Myocyte (in vitro differentiated cells): ENCODE measurements around the gene NATD1. TPM values are rescaled to one million over a fixed set of nuclear protein-coding genes. Genes with fewer than 3 reads are reported as not detected.
"Not testable (repeated sequence)": the region's sequence is repeated elsewhere in the genome, so short reads cannot be mapped to it uniquely, and the experiment has no call there.

Experiments used
- DNase-seq: peaks from one replicate; pipeline ENCODE4 v3.0.0-alpha.2; 2012; ENCODE audit warnings: low read depth
- total RNA-seq: library from RNA; depleted of rRNA; stranded (reverse); fragments of >200 nt; gene quantifications from 2 replicates; pipeline ENCODE4 v1.2.3, GENCODE V29; 2014

The NATD1 gene
- total RNA-seq, 1 donor from 2014 or later: 25.8 TPM

GRCh38 chr17:21247552-21248258 lies 5.5 kb downstream of the NATD1 start:
- DNase-seq: no peak

GRCh38 chr17:21246698-21247097 lies 6.5 kb downstream of the NATD1 start:
- DNase-seq: no peak

- peak; percentile 93 for DNase-seq
Measured at GRCh38 chr17:21245639-21246084, 7.5 kb downstream of the NATD1 start.

- no peak for DNase-seq
Measured at GRCh38 chr17:21243516-21244303, 9.5 kb downstream of the NATD1 start.

GRCh38 chr17:21242780-21243515 lies 10.3 kb downstream of the NATD1 start:
- peak; percentile 44 for DNase-seq

- DNase-seq: peak; percentile 49
Measured at GRCh38 chr17:21242026-21242697, 11.0 kb downstream of the NATD1 start.

GRCh38 chr17:21241564-21241963 lies 11.6 kb downstream of the NATD1 start:
- DNase-seq: no peak

GRCh38 chr17:21240369-21241055 lies 12.7 kb downstream of the NATD1 start:
- DNase-seq: peak; percentile 55

GRCh38 chr17:21239680-21240368 lies 13.4 kb downstream of the NATD1 start:
- no peak for DNase-seq

GRCh38 chr17:21235921-21236320 lies 17.3 kb downstream of the NATD1 start:
- DNase-seq: no peak

GRCh38 chr17:21233581-21234347 lies 19.4 kb downstream of the NATD1 start:
- DNase-seq: no peak

GRCh38 chr17:21232033-21232749 lies 21.0 kb downstream of the NATD1 start:
- no peak for DNase-seq

GRCh38 chr17:21231533-21231932 lies 21.7 kb downstream of the NATD1 start:
- DNase-seq: no peak

GRCh38 chr17:21228845-21229244 lies 24.4 kb downstream of the NATD1 start:
- DNase-seq: no peak

GRCh38 chr17:21228111-21228510 lies 25.1 kb downstream of the NATD1 start:
- no peak for DNase-seq

GRCh38 chr17:21227277-21227676 lies 25.9 kb downstream of the NATD1 start:
- not testable (repeated sequence) for DNase-seq

GRCh38 chr17:21223086-21223485 lies 30.1 kb downstream of the NATD1 start:
- no peak for DNase-seq

- no peak for DNase-seq
Measured at GRCh38 chr17:21218831-21219380, 34.3 kb downstream of the NATD1 start.
